ENCODE results near the gene SNRPD3. TPM values are rescaled to one million over a fixed set of nuclear protein-coding genes. Genes with fewer than 3 reads are reported as not detected.

The SNRPD3 gene
- polyA plus RNA-seq, 3 donors = 165 to 223 (median 199) TPM

GRCh38 chr22:24553597-24554312 is 2.0 kb upstream of the SNRPD3 start:
- peak in 4 of 11 donors; percentile 10 to 27 (median 15) for DNase-seq (ENCODE audit: extremely low read depth in 1 of 11, low read depth in 9 of 11, low spot score in 4 of 11)

DNA sequence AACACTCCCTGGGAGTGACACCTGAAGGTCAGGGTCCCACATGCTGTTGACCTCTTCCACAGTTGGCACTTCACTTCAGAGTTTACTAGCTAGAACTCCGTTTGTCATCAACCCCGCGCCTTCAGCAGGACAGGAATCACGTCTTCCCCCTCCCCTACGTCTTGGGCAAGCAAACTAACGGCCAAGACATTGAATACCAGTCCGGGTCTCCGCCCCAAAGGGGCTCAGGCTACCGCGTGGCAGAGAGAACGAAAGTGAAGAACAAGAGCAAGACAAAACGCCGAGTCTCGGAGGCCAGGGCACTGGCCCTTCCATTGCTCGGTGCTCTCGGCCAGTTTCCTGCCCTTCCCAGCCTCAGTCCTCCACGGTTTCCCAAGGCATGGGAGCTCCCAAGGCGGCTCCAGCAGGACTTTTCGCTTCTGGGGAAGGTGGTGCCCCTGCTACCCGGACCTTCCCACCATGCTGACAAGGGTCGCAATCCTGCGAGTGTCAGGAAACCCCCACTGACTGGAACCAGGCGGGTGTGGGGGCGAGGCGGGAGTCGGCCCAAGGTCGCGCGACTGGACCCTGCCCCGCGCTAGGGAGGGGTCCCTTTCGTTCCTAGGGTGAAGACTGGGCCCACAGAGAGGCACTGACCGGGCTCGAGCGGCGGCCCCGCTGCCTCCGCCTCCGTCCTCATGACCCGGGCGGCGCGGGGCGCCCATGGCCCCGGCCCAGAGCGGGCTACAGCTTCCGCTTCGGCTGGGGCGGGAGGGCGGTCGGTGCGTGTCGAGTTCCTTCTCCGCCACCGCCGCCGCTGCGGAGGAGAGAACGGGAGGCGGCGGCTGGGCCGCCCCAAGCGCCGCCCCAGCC is 1.3 kb upstream of the SNRPD3 start, which contains the start of gene GUCD1:
GUCD1 (minus strand) TSS at position 826 of the 852 bp plus-strand sequence; CDS start at position 679, 147 bp downstream.
- peak in 6 of 11 donors; percentile 12 to 22 (median 15) for DNase-seq (ENCODE audit: extremely low read depth in 1 of 11, low read depth in 9 of 11, low spot score in 4 of 11)

DNA sequence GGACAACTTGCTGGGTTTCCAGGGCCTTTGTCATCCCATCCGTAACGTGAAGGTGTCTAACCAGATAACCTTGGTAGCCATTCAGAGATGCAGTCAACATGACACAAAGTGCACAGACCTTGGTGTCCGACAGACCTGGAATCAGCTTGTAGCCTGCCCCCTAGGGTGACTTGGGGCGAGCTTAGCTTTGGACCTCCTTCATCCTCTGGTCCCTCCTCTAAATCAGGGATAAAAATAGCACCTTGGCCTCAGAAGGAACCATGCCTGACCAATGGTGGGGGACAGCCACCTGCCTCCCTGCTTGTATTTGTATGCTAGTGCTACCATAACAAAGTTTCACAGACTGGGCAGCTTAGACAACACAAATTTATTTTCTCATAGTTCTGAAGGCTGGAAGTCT is 3.7 kb downstream of the SNRPD3 start:
- no peak for DNase-seq (ENCODE audit: extremely low read depth in 1 of 11, low read depth in 9 of 11, low spot score in 4 of 11)

GRCh38 chr22:24563246-24563645 is 7.4 kb downstream of the SNRPD3 start:
- no peak for DNase-seq (ENCODE audit: extremely low read depth in 1 of 11, low read depth in 9 of 11, low spot score in 4 of 11)

GRCh38 chr22:24564376-24565058 is 8.7 kb downstream of the SNRPD3 start:
- DNase-seq (ENCODE audit: extremely low read depth in 1 of 11, low read depth in 9 of 11, low spot score in 4 of 11) = no peak

DNA sequence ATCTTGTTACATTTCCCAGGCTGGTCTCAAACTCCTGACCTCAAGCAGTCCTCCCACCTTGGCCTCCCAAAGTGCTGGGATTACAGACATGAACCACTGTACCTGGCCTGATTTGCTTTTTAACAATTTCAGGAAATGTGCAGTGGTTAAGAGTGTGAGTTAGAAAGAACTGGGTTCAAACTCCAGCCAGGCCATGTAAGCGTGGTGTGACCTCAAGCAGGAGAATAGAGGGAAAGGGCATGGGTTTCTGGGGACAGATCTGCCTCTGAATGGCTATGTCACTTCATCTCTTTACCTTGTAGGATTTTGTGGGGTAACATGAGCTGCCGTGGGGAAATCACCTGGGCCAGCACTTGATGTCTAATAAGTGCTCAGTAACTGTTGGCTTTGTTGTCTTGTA is 9.3 kb downstream of the SNRPD3 start:
- no peak for DNase-seq (ENCODE audit: extremely low read depth in 1 of 11, low read depth in 9 of 11, low spot score in 4 of 11)

DNA sequence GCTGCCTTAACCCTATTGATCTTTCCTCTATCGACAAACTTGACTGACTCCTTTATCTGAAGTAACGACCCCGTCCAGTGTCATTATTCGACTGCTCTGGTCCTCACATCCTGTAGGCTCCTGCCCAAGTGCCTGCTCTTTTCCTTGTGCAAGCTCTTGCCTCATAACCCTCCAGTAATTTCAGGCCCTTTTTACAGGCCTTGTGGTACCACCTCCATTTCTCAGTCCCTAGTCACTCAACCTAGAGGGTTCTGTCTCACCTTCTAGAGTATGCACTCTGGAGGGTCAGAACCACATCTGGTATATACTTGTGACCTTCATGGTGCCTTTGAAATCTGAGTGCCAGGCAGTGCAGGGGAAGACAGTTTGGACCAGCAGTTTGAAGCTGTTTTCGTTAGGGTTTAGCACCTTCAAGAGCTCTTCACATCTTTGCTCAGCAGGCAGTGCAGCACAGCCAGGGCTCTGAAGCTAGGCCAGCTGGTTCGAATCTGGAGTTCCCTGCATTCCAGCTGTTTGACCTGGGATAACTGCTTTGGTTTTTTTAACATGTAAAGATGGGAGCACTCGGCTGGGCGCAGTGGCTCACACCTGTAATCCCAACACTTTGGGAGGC is 11.2 kb downstream of the SNRPD3 start:
- DNase-seq (ENCODE audit: extremely low read depth in 1 of 11, low read depth in 9 of 11, low spot score in 4 of 11) = no peak

DNA sequence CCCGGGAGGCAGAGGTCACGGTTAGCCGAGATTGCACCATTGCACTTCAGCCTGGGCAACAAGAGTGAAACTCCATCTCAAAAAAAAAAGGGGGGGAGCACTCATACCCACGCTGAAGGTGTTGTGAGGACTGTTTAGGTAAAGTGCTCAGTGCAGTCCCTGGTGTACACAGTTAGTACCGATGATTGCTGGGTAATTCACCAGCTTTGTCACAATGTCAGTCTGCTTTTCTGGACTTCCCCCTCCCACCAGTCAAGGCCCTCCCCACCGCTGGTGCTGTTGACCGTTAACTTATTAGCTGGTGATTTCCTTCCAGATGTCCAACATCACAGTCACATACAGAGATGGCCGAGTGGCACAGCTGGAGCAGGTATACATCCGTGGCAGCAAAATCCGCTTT is 11.9 kb downstream of the SNRPD3 start:
- DNase-seq (ENCODE audit: extremely low read depth in 1 of 11, low read depth in 9 of 11, low spot score in 4 of 11) = no peak

- no peak for DNase-seq (ENCODE audit: extremely low read depth in 1 of 11, low read depth in 9 of 11, low spot score in 4 of 11)
Observed at GRCh38 chr22:24571266-24571665, 15.5 kb downstream of the SNRPD3 start.

DNA sequence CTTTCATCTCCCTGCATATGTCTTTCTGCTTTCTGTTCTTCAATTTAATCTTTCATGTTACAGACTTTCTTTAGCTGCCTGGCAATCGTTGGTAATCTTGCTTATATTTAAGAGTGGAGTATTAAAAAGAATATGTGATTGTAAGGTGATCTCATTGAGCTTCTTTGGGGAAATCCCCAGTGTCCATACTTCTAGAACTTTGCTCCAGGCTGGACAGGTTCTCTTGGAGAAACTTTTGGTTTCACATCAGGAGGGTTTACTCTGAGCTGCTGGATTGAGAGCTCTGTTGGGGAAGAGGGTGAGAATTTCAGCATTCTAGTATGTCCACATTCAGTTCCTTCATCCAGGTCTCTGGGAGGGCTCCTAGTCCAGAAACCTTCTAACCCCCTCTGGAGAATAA is 21.0 kb downstream of the SNRPD3 start:
- DNase-seq (ENCODE audit: extremely low read depth in 1 of 11, low read depth in 9 of 11, low spot score in 4 of 11) = no peak

DNA sequence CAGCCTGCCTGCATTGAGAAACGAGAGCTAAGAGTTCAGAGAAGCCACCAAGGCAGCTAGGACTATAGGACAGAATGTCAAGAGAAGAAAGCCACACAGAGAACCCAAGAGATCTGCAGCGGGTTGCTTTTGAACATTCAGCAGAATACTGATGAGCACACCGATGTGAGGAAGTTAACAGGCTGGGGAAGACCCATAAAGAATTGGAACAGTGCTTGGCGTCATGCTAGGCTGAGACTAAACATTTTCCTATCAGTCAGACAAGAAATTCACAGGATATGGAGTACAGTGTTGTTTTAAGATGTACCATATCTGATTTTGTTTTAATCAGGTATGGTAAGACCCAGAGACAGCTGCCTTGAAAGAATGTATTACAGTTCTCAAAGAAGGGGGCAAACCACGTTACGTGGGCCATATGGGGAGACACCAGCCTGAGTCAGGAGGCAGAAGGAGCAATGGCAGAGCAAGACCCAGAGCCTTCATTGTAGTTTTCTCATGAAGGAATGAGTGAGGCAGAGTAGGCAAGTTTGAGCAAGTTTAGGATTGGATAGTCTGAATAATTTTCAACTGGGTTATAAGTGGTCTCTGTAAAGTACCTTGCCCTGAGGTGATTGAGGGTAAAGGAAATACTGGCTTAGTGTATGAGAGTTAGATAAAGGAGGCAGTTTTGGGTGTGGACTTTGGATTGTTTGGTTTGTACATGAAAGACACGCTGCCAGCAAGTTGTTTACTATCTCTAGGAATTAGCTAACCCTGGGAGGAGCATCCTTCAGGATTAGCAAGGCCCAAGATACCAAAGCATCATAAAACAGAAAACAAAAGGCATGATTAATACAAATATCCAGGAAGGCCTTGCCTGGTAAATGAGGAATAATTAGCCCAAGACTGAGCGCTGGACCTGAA is 22.8 kb downstream of the SNRPD3 start:
- no peak for DNase-seq (ENCODE audit: extremely low read depth in 1 of 11, low read depth in 9 of 11, low spot score in 4 of 11)

- no peak for DNase-seq (ENCODE audit: extremely low read depth in 1 of 11, low read depth in 9 of 11, low spot score in 4 of 11)
Observed at GRCh38 chr22:24579258-24579601, 23.4 kb downstream of the SNRPD3 start.

DNA sequence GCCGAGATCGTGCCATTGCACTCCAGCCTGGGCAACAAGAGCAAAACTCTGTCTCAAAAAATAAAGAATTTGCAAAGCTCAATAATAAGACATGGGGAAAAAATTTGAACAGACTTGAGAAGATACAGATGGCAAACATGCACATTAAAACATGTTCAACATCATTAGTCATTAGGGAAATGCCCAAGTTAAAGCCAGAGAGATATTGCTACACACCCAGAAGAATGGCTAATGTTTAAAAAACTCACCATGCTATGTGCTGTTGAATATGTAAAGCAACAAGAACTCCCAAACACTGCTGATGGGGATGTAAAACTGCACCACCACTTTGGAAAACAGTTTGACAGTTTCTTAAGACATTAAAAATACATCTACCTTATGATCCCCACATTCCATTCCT is 24.5 kb downstream of the SNRPD3 start:
- DNase-seq (ENCODE audit: extremely low read depth in 1 of 11, low read depth in 9 of 11, low spot score in 4 of 11) = no peak

GRCh38 chr22:24582056-24582814 is 26.4 kb downstream of the SNRPD3 start:
- DNase-seq (ENCODE audit: extremely low read depth in 1 of 11, low read depth in 9 of 11, low spot score in 4 of 11) = no peak

GRCh38 chr22:24583221-24584165 is 27.7 kb downstream of the SNRPD3 start:
- no peak for DNase-seq (ENCODE audit: extremely low read depth in 1 of 11, low read depth in 9 of 11, low spot score in 4 of 11)

- DNase-seq (ENCODE audit: extremely low read depth in 1 of 11, low read depth in 9 of 11, low spot score in 4 of 11) = no peak
Observed at GRCh38 chr22:24584166-24584790, 28.5 kb downstream of the SNRPD3 start.
